ENCODE measurements around the gene RAPGEF6. TPM values are rescaled to one million over a fixed set of nuclear protein-coding genes. Genes with fewer than 3 reads are reported as not detected.
A peak's percentile ranks its signal among the peaks of the same experiment; 100 is the strongest.

The RAPGEF6 gene
- total RNA-seq, 1 experiment from 2014 or later, result 25.0 TPM

DNA sequence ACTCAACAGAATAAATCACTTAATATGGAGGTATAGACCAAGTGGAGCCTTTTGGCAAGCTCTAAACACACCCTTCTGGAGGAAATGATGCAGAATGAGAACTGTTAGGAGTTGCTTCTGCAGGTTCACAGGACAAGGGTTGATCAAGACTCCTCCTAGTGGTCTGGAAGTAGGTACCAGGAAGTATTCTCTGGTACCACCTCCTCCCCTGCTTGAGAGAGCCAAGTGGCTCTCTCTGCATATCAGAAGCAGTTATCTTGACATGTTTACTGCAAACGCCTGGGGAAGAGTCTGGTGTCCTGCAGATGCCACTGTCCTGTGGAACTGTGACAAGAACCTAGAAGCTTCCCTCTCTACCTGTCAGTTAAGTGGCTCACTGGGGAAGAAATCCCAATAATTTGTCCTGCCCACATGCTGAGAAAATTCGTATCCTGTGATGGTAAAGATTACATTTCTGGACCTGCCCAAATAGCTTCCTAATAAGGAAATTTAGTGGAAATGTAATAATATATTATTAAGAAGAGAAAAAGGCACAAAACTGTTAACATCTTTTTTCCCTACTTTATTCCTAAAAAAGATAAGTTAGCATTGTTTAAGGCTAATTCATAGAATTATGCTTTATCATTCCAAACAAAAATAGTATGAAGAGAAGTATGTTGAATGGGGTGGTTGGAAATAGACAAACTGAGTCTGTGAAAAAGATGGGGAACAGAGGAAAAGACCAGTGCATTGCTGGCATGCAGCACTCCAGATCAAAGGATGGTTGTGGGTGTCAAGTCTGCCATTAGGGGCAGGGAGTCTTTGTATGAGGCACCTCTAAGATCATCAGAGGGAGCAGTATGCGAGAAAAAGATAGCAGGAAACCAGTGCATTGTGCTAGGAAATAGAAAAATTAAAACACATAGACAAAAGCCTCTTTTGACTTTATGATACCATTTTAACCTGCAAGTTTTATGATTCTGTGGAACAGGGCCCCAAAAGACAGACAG lies 252.3 kb downstream of the RAPGEF6 start:
- H3K4me3 ChIP-seq (ENCODE audit: low read depth in 2 of 2, low read length in 2 of 2), result no peak overlapping the region
- in situ Hi-C loops (cut with HindIII; ENCODE audit: low pct_unique_long_range_greater_than_20kb, low sequenced_read_pairs), result no loop called here
- intact Hi-C loops (cut with micrococcal nuclease; ENCODE audit: unreplicated experiment), result loop anchor here (5.0 kb wide), 2 partner anchors 110 to 220 kb away; no protein-coding TSS in a partner anchor
- BruUV-seq (replicated peaks), result no TSS peak
- H3K9me3 ChIP-seq (ENCODE audit: control insufficient read depth, insufficient read depth, low read depth, low read length), result no peaks in the 10 kb centered on the region
- peaks cover 70% of the 10 kb centered on the region for H3K4me1 ChIP-seq (ENCODE audit: control insufficient read depth, insufficient read depth, low read length)
- TF ChIP-seq CTCF (IDR thresholded peaks at IDR 0.05) (peak; percentile 81), TCF7L2 (IDR thresholded peaks at IDR 0.05; ENCODE audit: low read depth, low read length) (no peak), SIN3A (IDR thresholded peaks at IDR 0.05; ENCODE audit: borderline replicate concordance, insufficient read depth, low read depth, low read length) (no peak), POLR2AphosphoS5 (IDR thresholded peaks at IDR 0.05; ENCODE audit: low read depth, low read length) (no peak)
- TF ChIP-seq, protein P1, sequence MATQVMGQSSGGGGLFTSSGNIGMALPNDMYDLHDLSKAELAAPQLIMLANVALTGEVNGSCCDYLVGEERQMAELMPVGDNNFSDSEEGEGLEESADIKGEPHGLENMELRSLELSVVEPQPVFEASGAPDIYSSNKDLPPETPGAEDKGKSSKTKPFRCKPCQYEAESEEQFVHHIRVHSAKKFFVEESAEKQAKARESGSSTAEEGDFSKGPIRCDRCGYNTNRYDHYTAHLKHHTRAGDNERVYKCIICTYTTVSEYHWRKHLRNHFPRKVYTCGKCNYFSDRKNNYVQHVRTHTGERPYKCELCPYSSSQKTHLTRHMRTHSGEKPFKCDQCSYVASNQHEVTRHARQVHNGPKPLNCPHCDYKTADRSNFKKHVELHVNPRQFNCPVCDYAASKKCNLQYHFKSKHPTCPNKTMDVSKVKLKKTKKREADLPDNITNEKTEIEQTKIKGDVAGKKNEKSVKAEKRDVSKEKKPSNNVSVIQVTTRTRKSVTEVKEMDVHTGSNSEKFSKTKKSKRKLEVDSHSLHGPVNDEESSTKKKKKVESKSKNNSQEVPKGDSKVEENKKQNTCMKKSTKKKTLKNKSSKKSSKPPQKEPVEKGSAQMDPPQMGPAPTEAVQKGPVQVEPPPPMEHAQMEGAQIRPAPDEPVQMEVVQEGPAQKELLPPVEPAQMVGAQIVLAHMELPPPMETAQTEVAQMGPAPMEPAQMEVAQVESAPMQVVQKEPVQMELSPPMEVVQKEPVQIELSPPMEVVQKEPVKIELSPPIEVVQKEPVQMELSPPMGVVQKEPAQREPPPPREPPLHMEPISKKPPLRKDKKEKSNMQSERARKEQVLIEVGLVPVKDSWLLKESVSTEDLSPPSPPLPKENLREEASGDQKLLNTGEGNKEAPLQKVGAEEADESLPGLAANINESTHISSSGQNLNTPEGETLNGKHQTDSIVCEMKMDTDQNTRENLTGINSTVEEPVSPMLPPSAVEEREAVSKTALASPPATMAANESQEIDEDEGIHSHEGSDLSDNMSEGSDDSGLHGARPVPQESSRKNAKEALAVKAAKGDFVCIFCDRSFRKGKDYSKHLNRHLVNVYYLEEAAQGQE (IDR thresholded peaks at IDR 0.05; ENCODE audit: insufficient read depth in 1 of 2, low read depth in 2 of 2, low read length in 1 of 2), result no peak
- peak overlapping the region; percentile 24 for H3K27ac ChIP-seq (ENCODE audit: low read length)
- peak; percentile 82 for ATAC-seq
- peak; percentile 58 for DNase-seq (ENCODE audit: low read depth, low spot score)
- POLR2A ChIA-PET, result interaction anchor here (0.6 kb wide), 2 partner anchors 161 to 227 kb away, joined by 3 read pairs; no protein-coding TSS in a partner anchor
- no peaks in the 10 kb centered on the region for H3K36me3 ChIP-seq (ENCODE audit: control insufficient read depth, insufficient read depth, low read length)
- H3K27me3 ChIP-seq (ENCODE audit: control insufficient read depth, insufficient read depth, low read length), result no peaks in the 10 kb centered on the region
- CTCF ChIA-PET, result interaction anchor here (0.6 kb wide), 1 partner anchor 213 kb away, joined by 3 read pairs; no protein-coding TSS in a partner anchor

- CTCF ChIA-PET, result no interaction called here
- peak overlapping the region; percentile 26; the same call in 1 of the 2 replicates for H3K27ac ChIP-seq (ENCODE audit: low read length)
- in situ Hi-C loops (cut with HindIII; ENCODE audit: low pct_unique_long_range_greater_than_20kb, low sequenced_read_pairs), result no loop called here
- no TSS peak for BruUV-seq (replicated peaks)
- DNase-seq (ENCODE audit: low read depth, low spot score) (no peak), ATAC-seq (no peak)
- H3K9me3 ChIP-seq (ENCODE audit: control insufficient read depth, insufficient read depth, low read depth, low read length), result no peaks in the 10 kb centered on the region
- intact Hi-C loops (cut with micrococcal nuclease; ENCODE audit: unreplicated experiment), result loop anchor here (5.0 kb wide), 2 partner anchors 109 to 219 kb away; no protein-coding TSS in a partner anchor
- H3K4me3 ChIP-seq (ENCODE audit: low read depth in 2 of 2, low read length in 2 of 2), result no peak overlapping the region
- no peaks in the 10 kb centered on the region for H3K27me3 ChIP-seq (ENCODE audit: control insufficient read depth, insufficient read depth, low read length)
- POLR2A ChIA-PET, result interaction anchor here (0.6 to 0.7 kb wide), 3 partner anchors 160 to 274 kb away, joined by 3 to 8 read pairs (median 3); no protein-coding TSS in a partner anchor
- no peaks in the 10 kb centered on the region for H3K36me3 ChIP-seq (ENCODE audit: control insufficient read depth, insufficient read depth, low read length)
- TF ChIP-seq, protein P1 (IDR thresholded peaks at IDR 0.05; ENCODE audit: insufficient read depth in 1 of 2, low read depth in 2 of 2, low read length in 1 of 2), result no peak
- TF ChIP-seq POLR2AphosphoS5 (IDR thresholded peaks at IDR 0.05; ENCODE audit: low read depth, low read length), result no peak
- TF ChIP-seq CTCF (IDR thresholded peaks at IDR 0.05), result no peak
- no peak for TF ChIP-seq TCF7L2 (IDR thresholded peaks at IDR 0.05; ENCODE audit: low read depth, low read length)
- TF ChIP-seq SIN3A (IDR thresholded peaks at IDR 0.05; ENCODE audit: borderline replicate concordance, insufficient read depth, low read depth, low read length), result no peak
- H3K4me1 ChIP-seq (ENCODE audit: control insufficient read depth, insufficient read depth, low read length), result peaks cover 65% of the 10 kb centered on the region
These were observed 253.3 kb downstream of the RAPGEF6 start for GRCh38 chr5:131381777-131382176.
